OCI-LY7 (cell line): Measurements from ENCODE around the gene ITPKB. TPM values are rescaled to one million over a fixed set of nuclear protein-coding genes. Genes with fewer than 3 reads are reported as not detected.

Experiments
- BruUV-seq: library from RNA; stranded (reverse); fragments of 400-500 nt; replicated peaks from 2 replicates; lab custom pipeline; 2021; lab: Mats Ljungman, UMichigan
- CTCF ChIA-PET: fragments of 300-600 bp; sonication (Branson Sonifier 250); formaldehyde crosslinking; loops from one replicate; lab custom pipeline; 2022; ENCODE audit warnings: antibody characterized with exemption; ENCODE audit not compliant: unreplicated experiment; lab: Charles Lee
- POLR2A ChIA-PET: fragments of 300-600 bp; sonication (Branson Sonifier 250); formaldehyde crosslinking; loops from one replicate; lab custom pipeline; 2022; ENCODE audit warnings: antibody characterized with exemption; lab: Charles Lee
- DNase-seq: peaks from one replicate; pipeline ENCODE4 v3.0.0-alpha.2; 2015; ENCODE audit warnings: low spot score
- H2AFZ ChIP-seq: fragments of 200-600 bp; sonication (generic), shearing (Covaris generic); 2 replicates; pipeline ENCODE4 v1.6.1; 2014; ENCODE audit warnings: mild to moderate bottlenecking, antibody characterized with exemption, low read length, moderate library complexity
- H3K27ac ChIP-seq: fragments of 200-600 bp; sonication (generic); 2 replicates; pipeline ENCODE4 v1.5.1; 2014; ENCODE audit warnings: mixed run types, low read depth, mild to moderate bottlenecking, moderate library complexity, low read length, inconsistent platforms; ENCODE audit not compliant: poor library complexity, severe bottlenecking
- H3K36me3 ChIP-seq: fragments of 200-600 bp; sonication (generic); 2 replicates; pipeline ENCODE4 v1.6.1; 2014; ENCODE audit warnings: mild to moderate bottlenecking, antibody characterized with exemption, low read length, moderate library complexity, mixed read lengths; ENCODE audit not compliant: insufficient read depth
- H3K4me1 ChIP-seq: fragments of 200-600 bp; sonication (generic); 2 replicates; pipeline ENCODE4 v1.5.1; 2014; ENCODE audit warnings: mild to moderate bottlenecking, low read length; ENCODE audit not compliant: insufficient read depth, poor library complexity, severe bottlenecking
- H3K4me2 ChIP-seq: fragments of 200-600 bp; sonication (generic); 2 replicates; pipeline ENCODE4 v1.6.1; 2014; ENCODE audit warnings: mild to moderate bottlenecking, low read length
- H3K4me3 ChIP-seq: fragments of 200-600 bp; sonication (generic); 2 replicates; pipeline ENCODE4 v1.5.1; 2014; ENCODE audit warnings: mild to moderate bottlenecking, low read depth, low read length; ENCODE audit not compliant: poor library complexity, severe bottlenecking
- H3K79me2 ChIP-seq: fragments of 200-600 bp; sonication (generic); 2 replicates; pipeline ENCODE4 v1.6.1; 2016; ENCODE audit warnings: low read depth, mild to moderate bottlenecking, low read length, moderate library complexity, mixed read lengths; ENCODE audit not compliant: insufficient read depth
- H3K9me2 ChIP-seq: fragments of 200-600 bp; sonication (generic); 2 replicates; pipeline ENCODE4 v1.6.1; 2016; ENCODE audit warnings: mild to moderate bottlenecking, low read length, mixed read lengths; ENCODE audit not compliant: insufficient read depth
- H3K9me3 ChIP-seq: fragments of 200-600 bp; sonication (generic); 2 replicates; pipeline ENCODE4 v1.6.1; 2014; ENCODE audit warnings: mild to moderate bottlenecking, mixed run types, low read length, mixed read lengths
- H4K20me1 ChIP-seq: fragments of 200-600 bp; sonication (generic); 2 replicates; pipeline ENCODE4 v1.6.1; 2014; ENCODE audit warnings: mild to moderate bottlenecking, antibody characterized with exemption, low read length, moderate library complexity, mixed read lengths; ENCODE audit not compliant: insufficient read depth
- CTCF ChIP-seq: fragments of 200-600 bp; sonication (generic); conservative IDR thresholded peaks from 2 replicates; pipeline ENCODE4 v1.5.1; 2014; ENCODE audit warnings: mild to moderate bottlenecking, antibody characterized with exemption, low read length, moderate library complexity, mixed read lengths
- EZH2phosphoT487 ChIP-seq: fragments of 200-600 bp; sonication (generic); IDR thresholded peaks from 2 replicates; pipeline ENCODE4 v1.6.1; 2018; ENCODE audit warnings: low read depth, borderline replicate concordance, mild to moderate bottlenecking, mixed run types, antibody characterized with exemption, low read length, moderate library complexity, mixed read lengths
- intact Hi-C: fragments of 100-400 bp; cut with micrococcal nuclease; formaldehyde crosslinking; loops from one replicate; pipeline ENCODE4 v1.10.0; 2022; ENCODE audit not compliant: unreplicated experiment
- total RNA-seq, 2 experiments: library from RNA; depleted of rRNA in 1 of 2; stranded (reverse); fragments of >200 nt in 1 of 2; shearing (Covaris generic) in 1 of 2; gene quantifications; 2 replicates each; pipeline ENCODE4 v1.2.3, GENCODE V29; 2014 to 2022

ITPKB gene
- total RNA-seq, 2 experiments from 2014 or later: 20.5 to 33.3 TPM

- POLR2A ChIA-PET: interaction anchor here (1.3 to 5.7 kb wide), 2 partner anchors 10 to 45 kb away, joined by 3 to 33 read pairs; no protein-coding TSS in a partner anchor
Measured at GRCh38 chr1:226698659-226699058, 40.4 kb downstream of the ITPKB start.

DNA sequence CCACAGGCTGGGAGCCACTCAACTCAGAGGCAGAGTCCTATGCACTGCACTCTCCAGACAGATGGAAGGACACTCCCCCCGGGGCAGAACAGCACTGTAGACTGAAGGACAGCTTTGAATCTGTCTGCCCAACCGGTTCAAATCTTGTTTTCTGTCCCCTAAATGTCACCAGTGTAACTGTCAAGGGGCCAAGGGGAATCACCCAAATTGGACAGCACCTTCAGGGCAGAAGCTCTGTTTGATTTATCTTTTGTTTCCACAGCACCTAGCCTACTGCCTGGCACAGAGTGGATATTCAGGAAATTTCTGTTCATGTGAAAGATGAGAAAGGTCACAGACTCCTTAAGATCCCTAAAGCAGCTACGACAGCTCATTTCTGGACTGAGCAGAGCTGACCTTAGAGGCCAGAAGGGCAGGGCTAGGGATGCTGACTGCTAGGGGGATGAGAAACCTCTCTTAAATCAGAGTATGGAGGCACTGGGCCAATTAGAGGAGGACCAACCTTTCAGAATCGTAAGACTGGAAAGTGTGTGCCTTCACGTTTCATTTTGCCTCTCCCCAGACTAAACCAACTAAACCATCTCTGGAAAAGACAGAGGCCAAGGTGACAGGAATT lies 41.0 kb downstream of the ITPKB start:
- Histone ChIP-seq H4K20me1 (no peaks in the 10 kb centered on the region), H3K4me3 (no peak overlapping the region), H3K36me3 (peaks cover 72% of the 10 kb centered on the region), H3K9me2 (no peaks in the 10 kb centered on the region), H3K27ac (peak overlapping the region; percentile 50), H3K79me2 (peaks cover 31% of the 10 kb centered on the region), H3K9me3 (no peaks in the 10 kb centered on the region), H3K4me1 (peaks cover 69% of the 10 kb centered on the region), H3K4me2 (peak overlapping the region; percentile 30), H2AFZ (no peak overlapping the region)
- CTCF ChIA-PET: no interaction called here
- BruUV-seq: no TSS peak
- intact Hi-C loops: no loop called here
- no peak for DNase-seq
- TF ChIP-seq EZH2phosphoT487 (no peak), CTCF (no peak)
- POLR2A ChIA-PET: interaction anchor here (0.6 to 5.7 kb wide), 6 partner anchors 9 to 57 kb away, joined by 3 to 33 read pairs (median 4); no protein-coding TSS in a partner anchor

More at GRCh38 chr1:226698659-226699058, 40.4 kb downstream of the ITPKB start:
- H3K79me2 ChIP-seq: peaks cover 36% of the 10 kb centered on the region
- peak overlapping the region; percentile 30; the same call in 1 of the 2 replicates for H3K4me2 ChIP-seq
- intact Hi-C loops: no loop called here
- H3K4me1 ChIP-seq: peaks cover 68% of the 10 kb centered on the region
- no peaks in the 10 kb centered on the region for H3K9me2 ChIP-seq
- no peak overlapping the region for H2AFZ ChIP-seq
- peaks cover 66% of the 10 kb centered on the region for H3K36me3 ChIP-seq
- H3K9me3 ChIP-seq: no peaks in the 10 kb centered on the region
- CTCF ChIA-PET: no interaction called here
- H3K4me3 ChIP-seq: no peak overlapping the region
- DNase-seq: no peak
- TF ChIP-seq CTCF: no peak
- no peak for TF ChIP-seq EZH2phosphoT487
- BruUV-seq: no TSS peak
- H3K27ac ChIP-seq: peak overlapping the region; percentile 50
- H4K20me1 ChIP-seq: no peaks in the 10 kb centered on the region
